ENCODE measurements around the gene SEC16A. TPM values are rescaled to one million over a fixed set of nuclear protein-coding genes. Genes with fewer than 3 reads are reported as not detected.

SEC16A gene
- total RNA-seq, 1 donor from 2014 or later: 23.4 TPM

GRCh38 chr9:136454026-136454796 lies 28.6 kb downstream of the SEC16A start:
- Histone ChIP-seq H3K4me3 (no peak overlapping the region), H3K27ac (replicated peaks) (no peak overlapping the region), H3K9me3 (replicated peaks) (no peaks in the 10 kb centered on the region), H3K27me3 (ENCODE audit: low read depth) (no peaks in the 10 kb centered on the region), H3K4me1 (no peaks in the 10 kb centered on the region), H3K36me3 (peaks cover 98% of the 10 kb centered on the region)
- intact Hi-C loops (cut with micrococcal nuclease): no loop called here
- no peak for DNase-seq
- TF ChIP-seq CTCF (IDR thresholded peaks at IDR 0.05; ENCODE audit: borderline replicate concordance): no peak

- no peak for TF ChIP-seq CTCF (IDR thresholded peaks at IDR 0.05; ENCODE audit: borderline replicate concordance)
- Histone ChIP-seq H3K4me3 (no peak overlapping the region), H3K4me1 (no peaks in the 10 kb centered on the region), H3K36me3 (peaks cover 96% of the 10 kb centered on the region), H3K27me3 (ENCODE audit: low read depth) (no peaks in the 10 kb centered on the region), H3K27ac (replicated peaks) (no peak overlapping the region), H3K9me3 (replicated peaks) (no peaks in the 10 kb centered on the region)
- intact Hi-C loops (cut with micrococcal nuclease): no loop called here
- DNase-seq: no peak
These were observed 29.5 kb downstream of the SEC16A start for GRCh38 chr9:136453326-136453725.

- Histone ChIP-seq H3K27ac (replicated peaks) (no peak overlapping the region), H3K9me3 (replicated peaks) (no peaks in the 10 kb centered on the region), H3K4me3 (no peak overlapping the region), H3K4me1 (no peaks in the 10 kb centered on the region), H3K36me3 (peaks cover 94% of the 10 kb centered on the region), H3K27me3 (ENCODE audit: low read depth) (no peaks in the 10 kb centered on the region)
- intact Hi-C loops (cut with micrococcal nuclease): no loop called here
- no peak for DNase-seq
- no peak for TF ChIP-seq CTCF (IDR thresholded peaks at IDR 0.05; ENCODE audit: borderline replicate concordance)
These were observed 31.5 kb downstream of the SEC16A start for GRCh38 chr9:136451221-136451877.

- Histone ChIP-seq H3K27me3 (ENCODE audit: low read depth) (no peaks in the 10 kb centered on the region), H3K4me1 (no peaks in the 10 kb centered on the region), H3K27ac (replicated peaks) (no peak overlapping the region), H3K4me3 (no peak overlapping the region), H3K9me3 (replicated peaks) (no peaks in the 10 kb centered on the region), H3K36me3 (peaks cover 94% of the 10 kb centered on the region)
- DNase-seq: no peak
- intact Hi-C loops (cut with micrococcal nuclease): no loop called here
- no peak for TF ChIP-seq CTCF (IDR thresholded peaks at IDR 0.05; ENCODE audit: borderline replicate concordance)
These were observed 34.2 kb downstream of the SEC16A start for GRCh38 chr9:136448655-136449054.

DNA sequence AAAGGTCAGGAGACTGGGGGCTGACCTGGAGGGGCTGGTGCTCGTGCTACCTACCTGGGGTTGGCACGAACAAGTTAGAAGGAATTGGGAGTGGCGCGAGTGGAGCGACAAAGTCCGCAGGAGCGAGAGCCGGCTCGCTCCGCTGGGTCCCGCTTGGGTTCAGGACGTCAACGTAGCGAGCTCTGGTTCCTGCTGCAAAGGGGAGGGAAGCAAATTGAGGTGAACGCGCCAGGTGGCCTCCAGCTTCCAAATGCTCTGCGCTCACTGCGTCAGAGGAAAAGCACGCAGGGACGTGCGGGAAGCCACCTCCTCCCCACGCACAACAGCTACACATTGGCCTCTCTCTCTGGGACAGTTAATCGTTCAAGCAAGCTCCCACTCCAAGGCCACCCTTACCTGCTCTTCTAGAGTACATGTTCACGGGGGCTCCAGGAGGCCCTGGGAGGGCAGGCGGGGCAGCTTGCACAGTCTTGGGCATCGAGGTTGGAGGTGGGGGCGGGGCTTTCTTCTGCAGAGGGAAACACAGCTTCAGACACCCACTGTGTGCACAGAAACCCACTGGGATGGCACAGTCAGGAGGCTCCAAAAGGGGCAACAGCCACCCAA lies 35.6 kb downstream of the SEC16A start:
- Histone ChIP-seq H3K4me1 (no peaks in the 10 kb centered on the region), H3K4me3 (no peak overlapping the region), H3K36me3 (peaks cover 94% of the 10 kb centered on the region), H3K9me3 (replicated peaks) (no peaks in the 10 kb centered on the region), H3K27me3 (ENCODE audit: low read depth) (no peaks in the 10 kb centered on the region), H3K27ac (replicated peaks) (no peak overlapping the region)
- DNase-seq: no peak
- TF ChIP-seq CTCF (IDR thresholded peaks at IDR 0.05; ENCODE audit: borderline replicate concordance): no peak
- intact Hi-C loops (cut with micrococcal nuclease): no loop called here

Measured in left ventricle myocardium inferior (tissue), 1 donor.